OCI-LY7 (cell line): ENCODE data around the gene CFAP61.

Experiments
- CTCF ChIP-seq: fragments of 200-600 bp; sonication (generic); conservative IDR thresholded peaks from 2 replicates; pipeline ENCODE4 v1.5.1; 2014; ENCODE audit warnings: mild to moderate bottlenecking, antibody characterized with exemption, low read length, moderate library complexity, mixed read lengths
- EZH2phosphoT487 ChIP-seq: fragments of 200-600 bp; sonication (generic); IDR thresholded peaks from 2 replicates; pipeline ENCODE4 v1.6.1; 2018; ENCODE audit warnings: low read depth, borderline replicate concordance, mild to moderate bottlenecking, mixed run types, antibody characterized with exemption, low read length, moderate library complexity, mixed read lengths

GRCh38 chr20:20076297-20077065, 24.1 kb downstream of the CFAP61 start:
- TF ChIP-seq CTCF: no peak
- TF ChIP-seq EZH2phosphoT487: no peak
